GM23338 (cell line): ENCODE measurements around the gene IVD. TPM values are rescaled to one million over a fixed set of nuclear protein-coding genes. Genes with fewer than 3 reads are reported as not detected.

Experiments
- ATAC-seq: fragments of 200-7000 bp; cut with Tn5 transposase; 3 replicates; pipeline ENCODE4 v1.9.1; 2020
- DNase-seq: peaks from one replicate; pipeline ENCODE4 v3.0.0-alpha.2; 2015; ENCODE audit warnings: low spot score
- H2AFZ ChIP-seq: fragments of 200-600 bp; sonication (generic); 2 replicates; pipeline ENCODE4 v1.8.0; 2016; ENCODE audit warnings: antibody characterized with exemption, mild to moderate bottlenecking, moderate library complexity
- H3F3A ChIP-seq: fragments of 200-600 bp; sonication (generic); replicated peaks from 2 replicates; pipeline ENCODE4 v1.8.0; 2017; ENCODE audit warnings: antibody characterized with exemption, mixed run types, low read depth
- H3K27ac ChIP-seq: fragments of 200-600 bp; sonication (generic); 2 replicates; pipeline ENCODE4 v1.6.1; 2016; ENCODE audit warnings: low read depth
- H3K27me3 ChIP-seq: fragments of 200-600 bp; sonication (generic); 2 replicates; pipeline ENCODE4 v1.8.0; 2016; ENCODE audit warnings: mild to moderate bottlenecking, mixed run types, moderate library complexity; ENCODE audit not compliant: insufficient read depth
- H3K36me3 ChIP-seq: fragments of 200-600 bp; sonication (generic); 2 replicates; pipeline ENCODE4 v1.8.0; 2016; ENCODE audit warnings: mild to moderate bottlenecking; ENCODE audit not compliant: insufficient read depth
- H3K4me1 ChIP-seq: fragments of 200-600 bp; sonication (generic); 2 replicates; pipeline ENCODE4 v1.8.0; 2016; ENCODE audit warnings: mild to moderate bottlenecking, moderate library complexity; ENCODE audit not compliant: insufficient read depth
- H3K4me2 ChIP-seq: fragments of 200-600 bp; sonication (generic); 2 replicates; pipeline ENCODE4 v1.7.1; 2017; ENCODE audit warnings: mixed run types
- H3K4me3 ChIP-seq: fragments of 200-600 bp; sonication (generic); 2 replicates; pipeline ENCODE4 v1.6.1; 2016; ENCODE audit warnings: mixed run types
- H3K79me2 ChIP-seq: fragments of 200-600 bp; sonication (generic); replicated peaks from 2 replicates; pipeline ENCODE4 v1.8.0; 2017; ENCODE audit warnings: mild to moderate bottlenecking; ENCODE audit not compliant: insufficient read depth
- H3K9me2 ChIP-seq: fragments of 200-600 bp; sonication (generic); 2 replicates; pipeline ENCODE4 v1.8.0; 2017; ENCODE audit not compliant: insufficient read depth
- H4K20me1 ChIP-seq: fragments of 200-600 bp; sonication (generic); replicated peaks from 2 replicates; pipeline ENCODE4 v1.8.0; 2017; ENCODE audit warnings: mild to moderate bottlenecking; ENCODE audit not compliant: insufficient read depth
- H3K27ac Mint-ChIP-seq: 2 replicates; pipeline ENCODE4 v1.8.0; 2020; ENCODE audit warnings: inconsistent platforms, mild to moderate bottlenecking, moderate library complexity, mixed read lengths
- H3K27me3 Mint-ChIP-seq: 3 replicates; pipeline ENCODE4 v1.8.0; 2022; ENCODE audit warnings: low read depth, mild to moderate bottlenecking, moderate library complexity, mixed read lengths, inconsistent platforms; ENCODE audit not compliant: insufficient read depth, poor library complexity
- H3K36me3 Mint-ChIP-seq: 3 replicates; pipeline ENCODE4 v1.8.0; 2021; ENCODE audit warnings: low read depth, mild to moderate bottlenecking, inconsistent platforms, moderate library complexity, mixed read lengths
- H3K4me1 Mint-ChIP-seq: 3 replicates; pipeline ENCODE4 v1.8.0; 2020; ENCODE audit warnings: mild to moderate bottlenecking, inconsistent platforms, mixed read lengths
- H3K4me3 Mint-ChIP-seq: 3 replicates; pipeline ENCODE4 v1.8.0; 2021; ENCODE audit warnings: moderate library complexity, mild to moderate bottlenecking, inconsistent platforms, mixed read lengths
- H3K9me3 Mint-ChIP-seq: 3 replicates; pipeline ENCODE4 v1.8.0; 2020; ENCODE audit warnings: moderate library complexity, mild to moderate bottlenecking, inconsistent platforms, mixed read lengths
- CREB1 ChIP-seq: fragments of 250-450 bp; sonication (Bioruptor Pico); IDR thresholded peaks from 2 replicates; pipeline ENCODE4 v1.5.0; 2020; ENCODE audit warnings: low read depth, mild to moderate bottlenecking, moderate library complexity
- EZH2 ChIP-seq: fragments of 200-600 bp; sonication (generic); IDR thresholded peaks from one replicate; pipeline ENCODE4 v1.8.0; 2017; ENCODE audit warnings: antibody characterized with exemption, mild to moderate bottlenecking, low read depth; ENCODE audit not compliant: unreplicated experiment
- EZH2phosphoT487 ChIP-seq: fragments of 200-600 bp; sonication (generic); IDR thresholded peaks from one replicate; pipeline ENCODE4 v1.8.1; 2018; ENCODE audit warnings: antibody characterized with exemption; ENCODE audit not compliant: unreplicated experiment
- JUNB ChIP-seq: IDR thresholded peaks from one replicate; pipeline ENCODE4 v1.6.1; 2016; ENCODE audit warnings: antibody characterized with exemption; ENCODE audit not compliant: unreplicated experiment
- NANOG ChIP-seq: IDR thresholded peaks from 2 replicates; pipeline ENCODE4 v1.6.1; 2016; ENCODE audit warnings: antibody characterized with exemption, borderline replicate concordance
- POLR2AphosphoS5 ChIP-seq: IDR thresholded peaks from 2 replicates; pipeline ENCODE4 v1.6.1; 2016; ENCODE audit warnings: antibody characterized with exemption, low read depth
- STAT1 ChIP-seq: IDR thresholded peaks from one replicate; pipeline ENCODE4 v1.6.1; 2016; ENCODE audit warnings: antibody characterized with exemption; ENCODE audit not compliant: unreplicated experiment
- ZNF114 ChIP-seq: fragments of 250-450 bp; sonication (Bioruptor Pico); IDR thresholded peaks from 2 replicates; pipeline ENCODE4 v1.5.0; 2020; ENCODE audit warnings: mild to moderate bottlenecking, moderate library complexity
- ZNF331 ChIP-seq: fragments of 250-450 bp; sonication (Bioruptor Pico); IDR thresholded peaks from 2 replicates; pipeline ENCODE4 v1.5.0; 2020; ENCODE audit warnings: low read depth, mild to moderate bottlenecking, moderate library complexity
- polyA plus RNA-seq: library from polyadenylated mRNA; unstranded; fragments of >200 nt; fragmentation: Nextera tagmentation; extraction: Ambion mirVana; gene quantifications from 2 replicates; pipeline ENCODE4 v1.2.1, GENCODE V29; 2016
- total RNA-seq: library from RNA; depleted of rRNA; stranded (reverse); fragments of >200 nt; shearing (Covaris generic); gene quantifications from 2 replicates; pipeline ENCODE4 v1.2.3, GENCODE V29; 2014
- TF ChIP-seq, protein P1 (sequence below): IDR thresholded peaks from 2 replicates; pipeline ENCODE4 v1.6.1; 2016; ENCODE audit warnings: antibody characterized with exemption
- TF ChIP-seq, protein P2 (sequence below), 2 experiments: fragments of 200-600 bp in 1 of 2; sonication (generic) in 1 of 2; conservative IDR thresholded peaks; 2 replicates each; pipeline versions ENCODE4 v1.5.1 to v1.6.1; 2016 to 2017; ENCODE audit warnings: antibody characterized with exemption in 2 of 2, low read depth in 2 of 2, mild to moderate bottlenecking in 2 of 2, moderate library complexity in 1 of 2
- TF ChIP-seq, protein P3 (sequence below): fragments of 250-450 bp; sonication (Bioruptor Pico); IDR thresholded peaks from 2 replicates; pipeline ENCODE4 v1.5.0; 2020; ENCODE audit warnings: mild to moderate bottlenecking, moderate library complexity
- TF ChIP-seq, protein P4 (sequence below): IDR thresholded peaks from one replicate; pipeline ENCODE4 v1.6.1; 2018; ENCODE audit warnings: antibody characterized with exemption; ENCODE audit not compliant: unreplicated experiment

The IVD gene
- total and polyA plus RNA-seq, 2 experiments from 2014 or later = 54.1 to 75.4 TPM

DNA sequence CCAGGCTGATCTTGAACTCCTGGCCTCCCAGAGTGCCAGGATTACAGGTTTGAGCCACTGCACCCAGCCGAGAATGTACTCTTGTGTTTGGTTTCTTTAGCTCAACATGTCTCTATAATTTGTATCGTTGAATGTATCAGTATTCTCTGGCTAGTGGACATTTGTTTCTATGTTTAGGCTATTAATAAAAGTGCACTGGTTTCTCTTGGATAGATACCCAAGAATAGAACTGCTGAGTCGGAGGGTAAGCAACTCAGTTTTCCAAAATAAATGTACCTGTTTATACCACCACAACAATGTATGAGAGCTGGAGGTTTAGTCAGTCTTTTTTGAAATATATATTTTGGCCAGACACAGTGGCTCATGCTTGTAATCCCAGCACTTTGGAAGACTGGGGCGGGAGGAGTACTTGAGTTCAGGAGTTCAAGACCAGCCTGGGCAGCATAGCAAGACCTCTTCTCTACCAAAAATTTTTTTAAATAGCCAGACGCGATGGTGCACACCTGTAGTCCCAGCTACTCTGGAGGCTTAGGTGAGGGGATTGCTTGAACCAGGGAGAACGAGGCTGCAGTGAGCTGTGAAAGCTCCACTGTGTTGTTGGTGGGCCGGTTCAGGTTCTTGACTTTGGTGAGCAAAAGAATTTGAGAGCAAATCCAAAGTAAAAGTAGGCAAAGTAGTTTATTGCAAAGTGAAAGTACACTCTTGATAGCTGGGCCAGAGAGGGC, 7.7 kb upstream of the IVD start:
- Mint-ChIP-seq H3K4me1 (no peaks in the 10 kb centered on the region), H3K4me3 (no peak overlapping the region), H3K36me3 (peaks cover 20% of the 10 kb centered on the region), H3K27ac (no peak overlapping the region), H3K9me3 (no peaks in the 10 kb centered on the region), H3K27me3 (peaks cover 4% of the 10 kb centered on the region)
- no peaks in the 10 kb centered on the region for H3K79me2 ChIP-seq
- H2AFZ ChIP-seq = no peak overlapping the region
- no peak for DNase-seq
- ATAC-seq = no peak
- H3F3A ChIP-seq = 0 out of 2 replicates have a peak, but pooled peaks cover 8% of the 10 kb centered on the region
- no peak overlapping the region for H3K4me2 ChIP-seq
- H4K20me1 ChIP-seq = no peaks in the 10 kb centered on the region
- H3K9me2 ChIP-seq = no peaks in the 10 kb centered on the region
- H3K27ac ChIP-seq = no peak overlapping the region
- no peaks in the 10 kb centered on the region for H3K27me3 ChIP-seq
- peaks cover 15% of the 10 kb centered on the region for H3K36me3 ChIP-seq
- TF ChIP-seq EZH2 (no peak), CREB1 (CRISPR knock-in tag) (no peak), JUNB (no peak), ZNF114 (no peak), POLR2AphosphoS5 (no peak), EZH2phosphoT487 (no peak), STAT1 (no peak), NANOG (no peak), ZNF331 (CRISPR knock-in tag) (no peak)
- TF ChIP-seq, protein P1, sequence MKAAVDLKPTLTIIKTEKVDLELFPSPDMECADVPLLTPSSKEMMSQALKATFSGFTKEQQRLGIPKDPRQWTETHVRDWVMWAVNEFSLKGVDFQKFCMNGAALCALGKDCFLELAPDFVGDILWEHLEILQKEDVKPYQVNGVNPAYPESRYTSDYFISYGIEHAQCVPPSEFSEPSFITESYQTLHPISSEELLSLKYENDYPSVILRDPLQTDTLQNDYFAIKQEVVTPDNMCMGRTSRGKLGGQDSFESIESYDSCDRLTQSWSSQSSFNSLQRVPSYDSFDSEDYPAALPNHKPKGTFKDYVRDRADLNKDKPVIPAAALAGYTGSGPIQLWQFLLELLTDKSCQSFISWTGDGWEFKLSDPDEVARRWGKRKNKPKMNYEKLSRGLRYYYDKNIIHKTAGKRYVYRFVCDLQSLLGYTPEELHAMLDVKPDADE = no peak
- TF ChIP-seq, protein P2, sequence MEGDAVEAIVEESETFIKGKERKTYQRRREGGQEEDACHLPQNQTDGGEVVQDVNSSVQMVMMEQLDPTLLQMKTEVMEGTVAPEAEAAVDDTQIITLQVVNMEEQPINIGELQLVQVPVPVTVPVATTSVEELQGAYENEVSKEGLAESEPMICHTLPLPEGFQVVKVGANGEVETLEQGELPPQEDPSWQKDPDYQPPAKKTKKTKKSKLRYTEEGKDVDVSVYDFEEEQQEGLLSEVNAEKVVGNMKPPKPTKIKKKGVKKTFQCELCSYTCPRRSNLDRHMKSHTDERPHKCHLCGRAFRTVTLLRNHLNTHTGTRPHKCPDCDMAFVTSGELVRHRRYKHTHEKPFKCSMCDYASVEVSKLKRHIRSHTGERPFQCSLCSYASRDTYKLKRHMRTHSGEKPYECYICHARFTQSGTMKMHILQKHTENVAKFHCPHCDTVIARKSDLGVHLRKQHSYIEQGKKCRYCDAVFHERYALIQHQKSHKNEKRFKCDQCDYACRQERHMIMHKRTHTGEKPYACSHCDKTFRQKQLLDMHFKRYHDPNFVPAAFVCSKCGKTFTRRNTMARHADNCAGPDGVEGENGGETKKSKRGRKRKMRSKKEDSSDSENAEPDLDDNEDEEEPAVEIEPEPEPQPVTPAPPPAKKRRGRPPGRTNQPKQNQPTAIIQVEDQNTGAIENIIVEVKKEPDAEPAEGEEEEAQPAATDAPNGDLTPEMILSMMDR (conservative IDR thresholded peaks at IDR 0.05; ENCODE audit: low read depth in 2 of 2) = no peak
- TF ChIP-seq, protein P3, sequence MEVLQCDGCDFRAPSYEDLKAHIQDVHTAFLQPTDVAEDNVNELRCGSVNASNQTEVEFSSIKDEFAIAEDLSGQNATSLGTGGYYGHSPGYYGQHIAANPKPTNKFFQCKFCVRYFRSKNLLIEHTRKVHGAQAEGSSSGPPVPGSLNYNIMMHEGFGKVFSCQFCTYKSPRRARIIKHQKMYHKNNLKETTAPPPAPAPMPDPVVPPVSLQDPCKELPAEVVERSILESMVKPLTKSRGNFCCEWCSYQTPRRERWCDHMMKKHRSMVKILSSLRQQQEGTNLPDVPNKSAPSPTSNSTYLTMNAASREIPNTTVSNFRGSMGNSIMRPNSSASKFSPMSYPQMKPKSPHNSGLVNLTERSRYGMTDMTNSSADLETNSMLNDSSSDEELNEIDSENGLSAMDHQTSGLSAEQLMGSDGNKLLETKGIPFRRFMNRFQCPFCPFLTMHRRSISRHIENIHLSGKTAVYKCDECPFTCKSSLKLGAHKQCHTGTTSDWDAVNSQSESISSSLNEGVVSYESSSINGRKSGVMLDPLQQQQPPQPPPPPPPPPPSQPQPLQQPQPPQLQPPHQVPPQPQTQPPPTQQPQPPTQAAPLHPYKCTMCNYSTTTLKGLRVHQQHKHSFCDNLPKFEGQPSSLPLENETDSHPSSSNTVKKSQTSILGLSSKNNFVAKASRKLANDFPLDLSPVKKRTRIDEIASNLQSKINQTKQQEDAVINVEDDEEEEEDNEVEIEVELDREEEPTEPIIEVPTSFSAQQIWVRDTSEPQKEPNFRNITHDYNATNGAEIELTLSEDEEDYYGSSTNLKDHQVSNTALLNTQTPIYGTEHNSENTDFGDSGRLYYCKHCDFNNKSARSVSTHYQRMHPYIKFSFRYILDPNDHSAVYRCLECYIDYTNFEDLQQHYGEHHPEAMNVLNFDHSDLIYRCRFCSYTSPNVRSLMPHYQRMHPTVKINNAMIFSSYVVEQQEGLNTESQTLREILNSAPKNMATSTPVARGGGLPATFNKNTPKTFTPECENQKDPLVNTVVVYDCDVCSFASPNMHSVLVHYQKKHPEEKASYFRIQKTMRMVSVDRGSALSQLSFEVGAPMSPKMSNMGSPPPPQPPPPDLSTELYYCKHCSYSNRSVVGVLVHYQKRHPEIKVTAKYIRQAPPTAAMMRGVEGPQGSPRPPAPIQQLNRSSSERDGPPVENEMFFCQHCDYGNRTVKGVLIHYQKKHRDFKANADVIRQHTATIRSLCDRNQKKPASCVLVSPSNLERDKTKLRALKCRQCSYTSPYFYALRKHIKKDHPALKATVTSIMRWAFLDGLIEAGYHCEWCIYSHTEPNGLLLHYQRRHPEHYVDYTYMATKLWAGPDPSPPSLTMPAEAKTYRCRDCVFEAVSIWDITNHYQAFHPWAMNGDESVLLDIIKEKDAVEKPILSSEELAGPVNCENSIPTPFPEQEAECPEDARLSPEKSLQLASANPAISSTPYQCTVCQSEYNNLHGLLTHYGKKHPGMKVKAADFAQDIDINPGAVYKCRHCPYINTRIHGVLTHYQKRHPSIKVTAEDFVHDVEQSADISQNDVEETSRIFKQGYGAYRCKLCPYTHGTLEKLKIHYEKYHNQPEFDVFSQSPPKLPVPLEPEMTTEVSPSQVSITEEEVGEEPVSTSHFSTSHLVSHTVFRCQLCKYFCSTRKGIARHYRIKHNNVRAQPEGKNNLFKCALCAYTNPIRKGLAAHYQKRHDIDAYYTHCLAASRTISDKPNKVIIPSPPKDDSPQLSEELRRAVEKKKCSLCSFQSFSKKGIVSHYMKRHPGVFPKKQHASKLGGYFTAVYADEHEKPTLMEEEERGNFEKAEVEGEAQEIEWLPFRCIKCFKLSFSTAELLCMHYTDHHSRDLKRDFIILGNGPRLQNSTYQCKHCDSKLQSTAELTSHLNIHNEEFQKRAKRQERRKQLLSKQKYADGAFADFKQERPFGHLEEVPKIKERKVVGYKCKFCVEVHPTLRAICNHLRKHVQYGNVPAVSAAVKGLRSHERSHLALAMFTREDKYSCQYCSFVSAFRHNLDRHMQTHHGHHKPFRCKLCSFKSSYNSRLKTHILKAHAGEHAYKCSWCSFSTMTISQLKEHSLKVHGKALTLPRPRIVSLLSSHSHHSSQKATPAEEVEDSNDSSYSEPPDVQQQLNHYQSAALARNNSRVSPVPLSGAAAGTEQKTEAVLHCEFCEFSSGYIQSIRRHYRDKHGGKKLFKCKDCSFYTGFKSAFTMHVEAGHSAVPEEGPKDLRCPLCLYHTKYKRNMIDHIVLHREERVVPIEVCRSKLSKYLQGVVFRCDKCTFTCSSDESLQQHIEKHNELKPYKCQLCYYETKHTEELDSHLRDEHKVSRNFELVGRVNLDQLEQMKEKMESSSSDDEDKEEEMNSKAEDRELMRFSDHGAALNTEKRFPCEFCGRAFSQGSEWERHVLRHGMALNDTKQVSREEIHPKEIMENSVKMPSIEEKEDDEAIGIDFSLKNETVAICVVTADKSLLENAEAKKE (CRISPR knock-in tag) = no peak
- TF ChIP-seq, protein P4, sequence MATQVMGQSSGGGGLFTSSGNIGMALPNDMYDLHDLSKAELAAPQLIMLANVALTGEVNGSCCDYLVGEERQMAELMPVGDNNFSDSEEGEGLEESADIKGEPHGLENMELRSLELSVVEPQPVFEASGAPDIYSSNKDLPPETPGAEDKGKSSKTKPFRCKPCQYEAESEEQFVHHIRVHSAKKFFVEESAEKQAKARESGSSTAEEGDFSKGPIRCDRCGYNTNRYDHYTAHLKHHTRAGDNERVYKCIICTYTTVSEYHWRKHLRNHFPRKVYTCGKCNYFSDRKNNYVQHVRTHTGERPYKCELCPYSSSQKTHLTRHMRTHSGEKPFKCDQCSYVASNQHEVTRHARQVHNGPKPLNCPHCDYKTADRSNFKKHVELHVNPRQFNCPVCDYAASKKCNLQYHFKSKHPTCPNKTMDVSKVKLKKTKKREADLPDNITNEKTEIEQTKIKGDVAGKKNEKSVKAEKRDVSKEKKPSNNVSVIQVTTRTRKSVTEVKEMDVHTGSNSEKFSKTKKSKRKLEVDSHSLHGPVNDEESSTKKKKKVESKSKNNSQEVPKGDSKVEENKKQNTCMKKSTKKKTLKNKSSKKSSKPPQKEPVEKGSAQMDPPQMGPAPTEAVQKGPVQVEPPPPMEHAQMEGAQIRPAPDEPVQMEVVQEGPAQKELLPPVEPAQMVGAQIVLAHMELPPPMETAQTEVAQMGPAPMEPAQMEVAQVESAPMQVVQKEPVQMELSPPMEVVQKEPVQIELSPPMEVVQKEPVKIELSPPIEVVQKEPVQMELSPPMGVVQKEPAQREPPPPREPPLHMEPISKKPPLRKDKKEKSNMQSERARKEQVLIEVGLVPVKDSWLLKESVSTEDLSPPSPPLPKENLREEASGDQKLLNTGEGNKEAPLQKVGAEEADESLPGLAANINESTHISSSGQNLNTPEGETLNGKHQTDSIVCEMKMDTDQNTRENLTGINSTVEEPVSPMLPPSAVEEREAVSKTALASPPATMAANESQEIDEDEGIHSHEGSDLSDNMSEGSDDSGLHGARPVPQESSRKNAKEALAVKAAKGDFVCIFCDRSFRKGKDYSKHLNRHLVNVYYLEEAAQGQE = no peak
- H3K4me3 ChIP-seq = no peak overlapping the region
- H3K4me1 ChIP-seq = no peaks in the 10 kb centered on the region
